Nephron progenitor cell (in vitro differentiated cells): ENCODE results near the gene ANO1.

Experiments used
- DNase-seq: peaks from one replicate; pipeline ENCODE4 v3.0.0; 2021
- H3K27ac Mint-ChIP-seq: 2 replicates; pipeline ENCODE4 v1.8.0; 2021; ENCODE audit warnings: mild to moderate bottlenecking, moderate library complexity, mixed read lengths
- H3K27me3 Mint-ChIP-seq: 2 replicates; pipeline ENCODE4 v1.8.0; 2021; ENCODE audit warnings: mild to moderate bottlenecking, low read depth, mixed read lengths; ENCODE audit not compliant: poor library complexity
- H3K36me3 Mint-ChIP-seq: 2 replicates; pipeline ENCODE4 v1.8.0; 2021; ENCODE audit warnings: low read depth, mixed read lengths
- H3K4me1 Mint-ChIP-seq: 2 replicates; pipeline ENCODE4 v1.8.0; 2021; ENCODE audit warnings: mixed read lengths
- H3K4me3 Mint-ChIP-seq: 2 replicates; pipeline ENCODE4 v1.8.0; 2021; ENCODE audit warnings: mild to moderate bottlenecking, moderate library complexity, mixed read lengths
- H3K9me3 Mint-ChIP-seq: 2 replicates; pipeline ENCODE4 v1.8.0; 2021; ENCODE audit warnings: mild to moderate bottlenecking, moderate library complexity, mixed read lengths
- CTCF ChIP-seq: fragments of 200-600 bp; sonication (generic); IDR thresholded peaks from 2 replicates; pipeline ENCODE4 v1.5.0; 2021; ENCODE audit warnings: antibody characterized with exemption

The ANO1 gene

GRCh38 chr11:70127653-70128434 is 49.7 kb downstream of the ANO1 start:
- no peak for TF ChIP-seq CTCF
- Mint-ChIP-seq H3K27me3 (peaks cover 46% of the 10 kb centered on the region), H3K4me3 (no peak overlapping the region), H3K27ac (no peak overlapping the region), H3K4me1 (peaks cover 25% of the 10 kb centered on the region), H3K9me3 (no peaks in the 10 kb centered on the region), H3K36me3 (no peaks in the 10 kb centered on the region)
- DNase-seq: no peak

GRCh38 chr11:70128435-70128906 is 50.4 kb downstream of the ANO1 start:
- Mint-ChIP-seq H3K27me3 (peaks cover 40% of the 10 kb centered on the region), H3K36me3 (no peaks in the 10 kb centered on the region), H3K4me3 (no peak overlapping the region), H3K27ac (no peak overlapping the region), H3K4me1 (peaks cover 24% of the 10 kb centered on the region), H3K9me3 (no peaks in the 10 kb centered on the region)
- DNase-seq: peak; percentile 36
- TF ChIP-seq CTCF: no peak

- no peak overlapping the region for H3K4me3 Mint-ChIP-seq
- peaks cover 22% of the 10 kb centered on the region for H3K4me1 Mint-ChIP-seq
- no peaks in the 10 kb centered on the region for H3K36me3 Mint-ChIP-seq
- no peak for TF ChIP-seq CTCF
- no peak for DNase-seq
- no peak overlapping the region for H3K27ac Mint-ChIP-seq
- H3K27me3 Mint-ChIP-seq: peaks cover 42% of the 10 kb centered on the region
- no peaks in the 10 kb centered on the region for H3K9me3 Mint-ChIP-seq
Observed at GRCh38 chr11:70129051-70129592, 51.0 kb downstream of the ANO1 start.

GRCh38 chr11:70130636-70131035 is 52.5 kb downstream of the ANO1 start:
- Mint-ChIP-seq H3K4me1 (peaks cover 33% of the 10 kb centered on the region), H3K4me3 (no peak overlapping the region), H3K27ac (no peak overlapping the region), H3K9me3 (no peaks in the 10 kb centered on the region), H3K36me3 (no peaks in the 10 kb centered on the region), H3K27me3 (peaks cover 42% of the 10 kb centered on the region)
- no peak for TF ChIP-seq CTCF
- no peak for DNase-seq

- H3K4me3 Mint-ChIP-seq: no peak overlapping the region
- TF ChIP-seq CTCF: no peak
- no peak overlapping the region for H3K27ac Mint-ChIP-seq
- H3K36me3 Mint-ChIP-seq: no peaks in the 10 kb centered on the region
- H3K9me3 Mint-ChIP-seq: no peaks in the 10 kb centered on the region
- DNase-seq: no peak
- peaks cover 35% of the 10 kb centered on the region for H3K4me1 Mint-ChIP-seq
- H3K27me3 Mint-ChIP-seq: peaks cover 46% of the 10 kb centered on the region
Observed at GRCh38 chr11:70131606-70132190, 53.6 kb downstream of the ANO1 start.
